Sigmoid colon (tissue), 7 donors: ENCODE results near the gene PARL. TPM values are rescaled to one million over a fixed set of nuclear protein-coding genes. Genes with fewer than 3 reads are reported as not detected.

Experiments
- DNase-seq: peaks from one replicate; pipeline ENCODE4 v3.0.0-alpha.2; 2019
- H3K27ac ChIP-seq, 4 donors: fragments of 200-600 bp; sonication (generic); one replicate each; pipeline ENCODE4 v1.5.1; 2016 to 2019; ENCODE audit warnings: mild to moderate bottlenecking in 1 of 4
- H3K27me3 ChIP-seq, 3 donors: fragments of 200-600 bp; sonication (generic); one replicate each; pipeline ENCODE4 v1.5.1; 2019; ENCODE audit warnings: mild to moderate bottlenecking in 1 of 3
- H3K36me3 ChIP-seq, 4 donors: fragments of 200-600 bp; sonication (generic); one replicate each; pipeline ENCODE4 v1.5.1; 2016 to 2019
- H3K4me1 ChIP-seq, 4 donors: fragments of 200-600 bp; sonication (generic); one replicate each; pipeline ENCODE4 v1.5.1; 2017 to 2019
- H3K4me3 ChIP-seq, 4 donors: fragments of 200-600 bp; sonication (generic); one replicate each; pipeline ENCODE4 v1.5.1; 2017 to 2019; ENCODE audit warnings: mild to moderate bottlenecking in 2 of 4, moderate library complexity in 1 of 4
- H3K9me3 ChIP-seq, 4 donors: fragments of 200-600 bp in 3 of 4; sonication (generic) in 3 of 4; one replicate each; pipeline versions ENCODE4 v1.5.1 to v1.6.1; 2013 to 2019
- EP300 ChIP-seq, 4 donors: sonication (generic); formaldehyde crosslinking; IDR thresholded peaks; one replicate each; pipeline ENCODE4 v1.6.1; 2017; ENCODE audit warnings: antibody characterized with exemption in 4 of 4
- POLR2A ChIP-seq, 2 donors: fragments of 450-650 bp; IDR thresholded peaks; one replicate each; pipeline ENCODE4 v1.6.1; 2016; ENCODE audit warnings: antibody characterized with exemption in 2 of 2, mild to moderate bottlenecking in 2 of 2, moderate library complexity in 2 of 2
- POLR2AphosphoS5 ChIP-seq, 4 donors: sonication (generic); formaldehyde crosslinking; IDR thresholded peaks; one replicate each; pipeline ENCODE4 v1.6.1; 2017; ENCODE audit warnings: antibody characterized with exemption in 4 of 4
- WGBS, 2 donors: extraction: QIAGEN DNeasy Blood & Tissue Kit; methylation state at CpG; one replicate each; pipeline ENCODE4 v1.1.7; 2013; 5-methylcytosine and 5-hydroxymethylcytosine counted together
- intact Hi-C: fragments of 100-400 bp; cut with DNase I; formaldehyde crosslinking; loops from one replicate; pipeline ENCODE4 v1.15.1; 2023
- polyA plus RNA-seq, 3 donors: library from polyadenylated mRNA; stranded (reverse); fragments of 200-250 nt; gene quantifications; one replicate each; pipeline ENCODE4 v1.2.3, GENCODE V29; 2013
- total RNA-seq, 4 donors: library from RNA; depleted of rRNA; stranded (reverse); fragments of >200 nt; gene quantifications; one replicate each; pipeline ENCODE4 v1.1.0, GENCODE V29; 2016
- TF ChIP-seq, protein P1 (sequence below), 4 experiments: fragments of 450-650 bp in 3 of 4; fragments of 200-600 bp in 1 of 4; IDR thresholded peaks; one replicate each; pipeline ENCODE4 v1.5.1; 2016 to 2019; ENCODE audit warnings: antibody characterized with exemption in 4 of 4, mild to moderate bottlenecking in 3 of 4, moderate library complexity in 2 of 4
- donor health status: healthy with polysubstance abuse.
- donor health status: Bipolar disorder and iron deficiency.
- donor health status: healthy.

Gene PARL
- total and polyA plus RNA-seq, 7 donors = 52.1 to 87.9 (median 58.3) TPM

GRCh38 chr3:183920416-183920815 lies 35.7 kb upstream of the PARL start:
- intact Hi-C loops = no loop called here
- H3K4me1 ChIP-seq = no peaks in the 10 kb centered on the region
- no peak overlapping the region for H3K4me3 ChIP-seq
- no peak for DNase-seq
- TF ChIP-seq, protein P1, sequence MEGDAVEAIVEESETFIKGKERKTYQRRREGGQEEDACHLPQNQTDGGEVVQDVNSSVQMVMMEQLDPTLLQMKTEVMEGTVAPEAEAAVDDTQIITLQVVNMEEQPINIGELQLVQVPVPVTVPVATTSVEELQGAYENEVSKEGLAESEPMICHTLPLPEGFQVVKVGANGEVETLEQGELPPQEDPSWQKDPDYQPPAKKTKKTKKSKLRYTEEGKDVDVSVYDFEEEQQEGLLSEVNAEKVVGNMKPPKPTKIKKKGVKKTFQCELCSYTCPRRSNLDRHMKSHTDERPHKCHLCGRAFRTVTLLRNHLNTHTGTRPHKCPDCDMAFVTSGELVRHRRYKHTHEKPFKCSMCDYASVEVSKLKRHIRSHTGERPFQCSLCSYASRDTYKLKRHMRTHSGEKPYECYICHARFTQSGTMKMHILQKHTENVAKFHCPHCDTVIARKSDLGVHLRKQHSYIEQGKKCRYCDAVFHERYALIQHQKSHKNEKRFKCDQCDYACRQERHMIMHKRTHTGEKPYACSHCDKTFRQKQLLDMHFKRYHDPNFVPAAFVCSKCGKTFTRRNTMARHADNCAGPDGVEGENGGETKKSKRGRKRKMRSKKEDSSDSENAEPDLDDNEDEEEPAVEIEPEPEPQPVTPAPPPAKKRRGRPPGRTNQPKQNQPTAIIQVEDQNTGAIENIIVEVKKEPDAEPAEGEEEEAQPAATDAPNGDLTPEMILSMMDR (IDR thresholded peaks at IDR 0.05) = no peak
- TF ChIP-seq EP300 (IDR thresholded peaks at IDR 0.05) = no peak
- TF ChIP-seq POLR2AphosphoS5 (IDR thresholded peaks at IDR 0.05) = no peak
- TF ChIP-seq POLR2A (IDR thresholded peaks at IDR 0.05) = no peak
- WGBS, 2 donors = 95 to 96% methylated on average over 14 of the region's 14 CpGs
- H3K36me3 ChIP-seq = peaks cover 11 to 58% (median 19%) of the 10 kb centered on the region in 4 donors
- H3K27ac ChIP-seq = no peak overlapping the region
- no peaks in the 10 kb centered on the region for H3K27me3 ChIP-seq
- H3K9me3 ChIP-seq = no peaks in the 10 kb centered on the region

DNA sequence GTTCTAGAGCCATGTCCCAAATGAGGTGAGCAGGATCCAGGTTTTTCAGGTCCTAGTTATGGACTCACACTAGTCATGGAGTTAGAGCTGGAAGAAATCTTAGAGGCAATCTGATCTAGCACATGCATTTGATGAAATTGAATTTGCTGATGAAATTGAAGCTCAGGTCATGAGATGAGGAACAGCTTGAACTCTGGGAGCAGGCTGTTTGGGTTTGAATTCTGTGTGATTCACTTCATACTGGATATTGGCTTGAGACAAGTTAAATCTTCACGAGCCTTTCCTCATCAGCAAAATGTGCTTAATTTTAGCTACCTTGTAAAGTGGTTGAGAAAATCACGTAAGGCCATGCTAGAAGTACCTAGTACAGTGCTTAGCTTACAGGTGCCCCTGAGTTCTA lies 33.5 kb upstream of the PARL start:
- H3K9me3 ChIP-seq = no peaks in the 10 kb centered on the region
- H3K27ac ChIP-seq = no peak overlapping the region
- 89 to 90% methylated on average over 2 of the region's 2 CpGs for WGBS, 2 donors
- no peak for DNase-seq
- no peaks in the 10 kb centered on the region for H3K4me1 ChIP-seq
- peaks cover 0 to 36% (median 8%) of the 10 kb centered on the region in 4 donors for H3K36me3 ChIP-seq
- no peaks in the 10 kb centered on the region for H3K27me3 ChIP-seq
- TF ChIP-seq EP300 (IDR thresholded peaks at IDR 0.05) (no peak), POLR2A (IDR thresholded peaks at IDR 0.05) (no peak), POLR2AphosphoS5 (IDR thresholded peaks at IDR 0.05) (no peak)
- TF ChIP-seq, protein P1 (IDR thresholded peaks at IDR 0.05) = no peak
- no peak overlapping the region for H3K4me3 ChIP-seq
- intact Hi-C loops = no loop called here

GRCh38 chr3:183917776-183918175 lies 33.1 kb upstream of the PARL start:
- peaks cover 0 to 32% (median 8%) of the 10 kb centered on the region in 4 donors for H3K36me3 ChIP-seq
- no peak for DNase-seq
- H3K27me3 ChIP-seq = no peaks in the 10 kb centered on the region
- TF ChIP-seq POLR2A (IDR thresholded peaks at IDR 0.05) = no peak
- TF ChIP-seq POLR2AphosphoS5 (IDR thresholded peaks at IDR 0.05) = no peak
- TF ChIP-seq, protein P1 (IDR thresholded peaks at IDR 0.05) = no peak
- no peak for TF ChIP-seq EP300 (IDR thresholded peaks at IDR 0.05)
- no peak overlapping the region for H3K4me3 ChIP-seq
- intact Hi-C loops = no loop called here
- WGBS, 2 donors = 87% methylated on average over 4 of the region's 4 CpGs
- H3K9me3 ChIP-seq = no peaks in the 10 kb centered on the region
- no peaks in the 10 kb centered on the region for H3K4me1 ChIP-seq
- H3K27ac ChIP-seq = no peak overlapping the region

GRCh38 chr3:183914856-183915255 lies 30.2 kb upstream of the PARL start:
- no peaks in the 10 kb centered on the region for H3K9me3 ChIP-seq
- 90 to 93% methylated on average over 5 of the region's 5 CpGs for WGBS, 2 donors
- H3K4me3 ChIP-seq = no peak overlapping the region
- H3K27ac ChIP-seq = no peak overlapping the region
- intact Hi-C loops = no loop called here
- no peaks in the 10 kb centered on the region for H3K27me3 ChIP-seq
- no peaks in the 10 kb centered on the region for H3K4me1 ChIP-seq
- peaks cover 0 to 4% (median 0%) of the 10 kb centered on the region in 4 donors for H3K36me3 ChIP-seq
- DNase-seq = no peak
- no peak for TF ChIP-seq POLR2A (IDR thresholded peaks at IDR 0.05)
- TF ChIP-seq EP300 (IDR thresholded peaks at IDR 0.05) = no peak

- TF ChIP-seq POLR2AphosphoS5 (IDR thresholded peaks at IDR 0.05) = no peak
- no peak for TF ChIP-seq POLR2A (IDR thresholded peaks at IDR 0.05)
- TF ChIP-seq, protein P1 (IDR thresholded peaks at IDR 0.05) = no peak
- TF ChIP-seq EP300 (IDR thresholded peaks at IDR 0.05) = no peak
- Histone ChIP-seq H3K36me3 (no peaks in the 10 kb centered on the region), H3K4me1 (no peaks in the 10 kb centered on the region), H3K27me3 (no peaks in the 10 kb centered on the region), H3K27ac (no peak overlapping the region), H3K4me3 (no peak overlapping the region), H3K9me3 (no peaks in the 10 kb centered on the region)
- intact Hi-C loops = no loop called here
- WGBS, 2 donors = 88 to 93% methylated on average over 9 of the region's 9 CpGs
- no peak for DNase-seq
Observed at GRCh38 chr3:183913580-183913920, 28.9 kb upstream of the PARL start.
